ENCODE results near the gene HOXD9.

DNA sequence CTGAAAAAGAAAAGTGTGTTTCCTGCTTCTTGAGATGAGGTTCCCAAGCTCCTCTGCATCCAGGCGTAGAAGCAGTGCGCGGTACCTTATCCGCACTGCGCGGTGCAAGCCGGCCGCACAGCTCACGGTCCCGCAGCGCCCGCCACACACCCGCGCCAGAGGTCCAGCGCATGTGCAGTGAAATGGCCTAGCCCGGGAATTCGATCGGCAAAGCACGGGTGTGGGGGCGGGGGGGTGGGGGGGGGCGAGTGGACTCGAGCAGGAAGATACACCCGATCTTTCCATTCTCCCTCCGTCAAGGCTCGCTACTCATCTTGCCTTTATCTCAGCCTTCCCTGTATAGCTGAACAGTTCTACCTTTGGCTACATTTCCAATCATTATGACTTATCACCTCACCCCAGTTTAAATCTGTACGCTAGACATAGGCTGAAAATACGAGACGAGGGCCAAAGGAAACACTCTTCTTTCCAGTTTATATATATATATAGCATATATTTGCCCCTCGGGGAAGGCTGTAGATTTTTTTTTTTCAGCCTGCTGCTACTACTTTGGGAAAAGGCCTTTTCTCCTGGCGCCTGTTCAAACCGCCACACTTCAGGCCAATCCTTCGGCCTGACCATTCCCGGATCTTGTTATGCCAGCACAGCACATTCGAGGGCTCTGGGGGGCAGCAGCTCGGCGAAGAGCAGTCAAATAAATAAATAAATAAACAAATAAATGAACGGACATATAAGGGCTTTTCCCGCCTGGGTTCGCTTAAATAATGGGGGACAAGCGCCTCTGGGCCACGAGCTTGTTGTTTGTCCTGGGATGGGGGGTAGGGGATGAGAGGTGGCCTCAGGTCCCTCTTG is 17.4 kb downstream of the HOXD9 start:
- TF ChIP-seq YY1 (IDR thresholded peaks at IDR 0.05; ENCODE audit: insufficient read depth, insufficient read length) (no peak), SUZ12 (IDR thresholded peaks at IDR 0.05; ENCODE audit: extremely low read depth, insufficient read depth, insufficient read length) (no peak)
